RKO (cell line): ENCODE data around the gene C1orf105.
"Not testable (repeated sequence)": the region's sequence is repeated elsewhere in the genome, so short reads cannot be mapped to it uniquely, and the experiment has no call there.

Experiments
- DNase-seq: peaks from one replicate; pipeline ENCODE4 v3.0.0-alpha.2; 2016; ENCODE audit warnings: low spot score

The C1orf105 gene

DNA sequence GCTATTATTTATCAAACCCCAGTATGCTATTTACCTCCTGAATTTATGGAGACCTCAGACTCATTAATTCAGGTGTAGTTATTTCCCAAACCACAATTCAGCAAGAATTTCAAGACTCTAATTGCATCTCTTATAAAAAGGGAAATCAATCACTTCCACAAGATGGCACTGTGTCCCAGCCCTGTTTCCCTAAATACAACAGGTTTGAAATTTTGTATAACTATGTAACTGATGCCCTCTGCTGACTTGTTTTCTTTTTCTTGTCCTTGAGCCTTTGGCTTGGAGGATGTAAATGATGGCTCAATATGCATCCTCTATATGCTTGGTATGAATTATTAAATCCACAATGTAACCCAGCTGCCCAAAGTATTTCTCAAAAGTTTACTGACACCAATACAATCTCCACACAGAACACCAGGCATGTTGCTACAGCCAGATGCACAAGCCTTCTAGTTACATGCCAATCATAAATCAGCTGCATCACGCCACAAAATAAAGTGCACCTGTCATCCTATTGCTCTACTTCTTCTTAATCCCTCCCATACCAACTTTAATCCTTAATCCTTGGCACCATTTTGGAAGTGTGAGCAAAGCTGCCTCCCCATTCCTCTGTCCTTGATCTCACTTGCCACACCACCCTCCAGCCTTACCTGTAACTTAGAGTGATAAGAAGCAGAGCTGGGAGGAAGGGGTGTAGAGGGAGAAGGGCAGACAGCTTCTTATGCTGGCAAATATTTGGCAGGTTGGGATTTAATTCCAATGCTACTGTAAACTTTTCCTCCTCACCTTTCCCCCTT lies 9.0 kb downstream of the C1orf105 start:
- DNase-seq, result peak; percentile 70

DNA sequence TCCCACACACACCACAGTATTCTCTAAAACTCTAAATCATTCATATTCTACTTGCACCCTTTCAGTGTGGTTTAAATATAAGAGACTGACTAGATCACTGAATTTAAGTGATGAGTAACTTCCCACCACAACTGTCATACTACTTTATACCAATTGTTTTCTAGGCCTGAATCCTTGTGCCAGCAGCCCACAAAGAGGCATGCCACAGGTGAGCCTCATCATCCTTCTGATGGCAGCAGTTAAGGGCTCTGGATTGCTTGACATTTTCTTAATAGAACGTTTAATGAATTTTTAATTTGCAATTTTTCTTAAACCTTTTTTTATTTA lies 9.6 kb downstream of the C1orf105 start:
- DNase-seq, result no peak

DNA sequence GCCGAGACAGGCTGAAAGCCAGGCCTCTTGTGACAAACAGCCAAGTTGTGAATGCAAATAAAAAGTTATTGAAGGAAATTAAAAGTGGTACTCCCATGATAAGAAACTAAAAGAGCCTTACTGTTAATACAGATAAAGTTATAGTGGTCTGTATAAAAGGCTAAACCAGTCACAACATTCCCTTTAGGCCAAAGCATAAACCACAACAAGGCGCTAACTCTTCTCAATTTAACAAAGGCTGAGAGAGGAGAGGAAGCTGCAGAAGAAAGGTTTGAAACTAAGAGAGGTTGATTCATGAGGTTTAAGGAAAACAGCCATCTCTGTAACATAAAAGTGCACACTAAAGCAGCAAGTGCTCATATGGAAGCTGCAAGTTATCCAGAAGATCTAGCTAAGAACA lies 10.7 kb downstream of the C1orf105 start:
- no peak for DNase-seq

DNA sequence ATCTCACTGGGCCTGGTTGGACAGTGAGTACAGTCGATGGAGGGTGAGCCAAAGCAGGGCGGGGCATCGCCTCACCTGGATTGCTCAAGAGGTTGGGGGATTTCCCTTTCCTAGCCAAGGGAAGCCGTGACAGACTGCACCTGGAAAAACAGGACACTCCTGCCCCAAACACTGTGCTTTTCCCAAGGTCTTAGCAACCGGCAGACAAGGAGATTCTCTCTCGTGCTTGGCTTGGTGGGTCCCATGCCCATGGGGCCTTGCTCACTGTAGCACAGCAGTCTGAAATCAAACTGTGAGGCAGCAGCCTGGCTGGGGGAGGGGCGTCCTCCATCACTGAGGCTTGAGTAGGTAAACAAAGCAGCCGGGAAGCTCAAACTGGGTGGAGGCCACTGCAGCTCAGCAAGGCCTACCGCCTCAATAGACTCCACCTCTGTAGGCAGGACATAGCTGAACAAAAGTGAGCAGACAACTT lies 11.3 kb downstream of the C1orf105 start:
- DNase-seq, result no peak

DNA sequence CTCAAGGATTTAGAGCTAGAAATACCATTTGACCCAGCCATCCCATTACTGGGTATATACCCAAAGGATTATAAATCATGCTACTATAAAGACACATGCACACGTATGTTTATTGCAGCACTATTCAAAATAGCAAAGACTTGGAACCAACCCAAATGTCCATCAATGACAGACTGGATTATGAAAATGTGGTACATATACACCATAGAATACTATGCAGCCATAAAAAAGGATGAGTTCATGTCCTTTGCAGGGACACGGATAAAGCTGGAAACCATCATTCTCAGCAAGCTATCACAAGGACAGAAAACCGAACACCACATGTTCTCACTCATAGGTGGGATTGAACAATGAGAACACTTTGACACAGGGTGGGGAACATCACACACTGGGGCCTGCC lies 16.7 kb downstream of the C1orf105 start:
- not testable (repeated sequence) for DNase-seq

DNA sequence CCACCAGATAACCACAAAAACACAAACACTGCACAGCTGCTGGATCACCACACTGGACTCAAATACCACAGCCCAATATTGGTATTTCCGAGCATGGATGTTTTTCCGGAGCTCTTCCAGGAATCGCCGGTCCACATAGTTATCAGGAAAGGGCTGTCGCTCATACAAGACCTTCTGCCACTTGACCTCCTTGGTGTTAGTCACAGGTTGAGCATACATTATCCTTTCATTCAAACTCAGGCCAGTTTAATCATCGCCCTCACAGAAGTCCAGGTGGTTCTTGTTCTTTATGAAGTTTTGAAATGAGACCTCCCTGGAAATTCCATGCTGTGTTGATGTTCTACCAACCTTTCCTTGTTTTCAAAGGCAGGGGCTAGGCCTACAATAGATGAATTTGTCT lies 21.9 kb downstream of the C1orf105 start:
- peak; percentile 14 for DNase-seq

DNA sequence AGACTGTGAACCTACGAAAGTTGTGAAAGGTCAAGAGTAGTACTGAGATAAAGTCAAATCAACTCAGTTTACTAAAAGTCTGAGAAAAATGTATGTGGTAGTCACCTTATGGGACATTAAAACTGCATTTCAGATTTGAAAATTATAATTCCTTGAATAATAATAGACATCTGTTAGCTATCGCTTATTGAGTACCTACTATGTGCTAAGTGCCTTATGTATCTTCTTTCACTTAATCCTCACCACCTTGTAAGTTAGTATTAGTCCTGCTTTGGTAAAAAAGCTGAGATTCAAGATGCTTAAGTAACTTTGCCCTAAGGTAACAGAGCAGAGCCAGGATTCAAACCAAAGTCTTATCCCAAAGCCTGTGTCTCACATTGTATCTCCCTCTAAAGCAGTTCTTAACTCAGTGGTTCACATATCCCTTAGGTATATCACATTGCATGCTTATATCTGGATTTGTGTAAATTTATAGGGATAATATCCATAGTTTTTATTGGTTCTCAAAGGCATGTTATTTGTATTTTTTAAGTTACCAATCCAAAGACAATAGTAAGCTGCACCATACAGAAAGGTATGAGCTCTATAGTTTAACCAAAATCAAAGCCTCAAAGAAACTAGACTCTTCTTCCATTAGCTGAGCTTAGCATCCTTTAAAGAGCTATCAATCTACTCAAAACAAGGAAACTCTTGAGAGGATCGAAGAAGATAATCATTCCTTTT lies 22.5 kb downstream of the C1orf105 start:
- DNase-seq, result no peak

DNA sequence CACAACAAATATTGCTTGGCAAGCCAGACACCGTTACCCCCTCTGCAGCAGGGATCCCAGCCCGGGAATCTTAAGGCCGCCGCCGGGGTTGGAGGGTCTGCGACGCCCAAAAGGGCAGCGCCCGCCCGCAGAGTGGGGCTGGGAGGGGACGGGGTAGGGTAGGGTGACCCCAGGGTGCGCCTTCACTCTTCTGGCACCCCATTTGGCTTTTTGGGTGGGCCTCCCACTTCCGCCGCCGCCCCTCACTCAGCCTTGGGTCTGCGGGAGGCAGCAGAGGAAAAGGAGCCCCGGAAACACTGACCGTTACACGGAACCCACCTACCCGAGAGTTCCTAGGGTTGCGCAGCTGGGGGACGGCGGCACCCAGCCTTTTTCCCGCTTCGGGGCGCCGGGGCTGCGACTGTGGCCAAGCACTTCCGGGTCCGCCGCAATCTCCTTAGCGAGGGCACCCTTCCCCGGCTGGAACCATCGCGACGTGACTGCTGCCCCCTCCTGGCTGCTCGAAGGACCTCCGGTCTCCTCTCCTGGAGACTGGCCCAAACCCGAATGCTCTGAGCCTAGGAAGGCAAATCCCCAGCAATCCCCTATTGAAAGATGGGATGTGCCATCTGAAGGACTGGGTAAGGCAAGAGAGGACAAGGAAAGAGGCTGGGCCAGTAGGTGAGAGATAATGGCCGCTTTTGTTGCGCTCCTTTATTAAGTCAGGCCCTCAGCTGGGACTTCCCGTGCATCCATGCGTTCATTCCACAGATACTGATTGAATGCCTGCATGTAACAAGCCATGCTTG lies 23.4 kb downstream of the C1orf105 start, which contains the start of gene PIGC:
PIGC (minus strand) TSS at position 404 of the 788 bp plus-strand sequence. CDS start 1,447 bp downstream, outside the sequence.
- DNase-seq, result peak; percentile 92

DNA sequence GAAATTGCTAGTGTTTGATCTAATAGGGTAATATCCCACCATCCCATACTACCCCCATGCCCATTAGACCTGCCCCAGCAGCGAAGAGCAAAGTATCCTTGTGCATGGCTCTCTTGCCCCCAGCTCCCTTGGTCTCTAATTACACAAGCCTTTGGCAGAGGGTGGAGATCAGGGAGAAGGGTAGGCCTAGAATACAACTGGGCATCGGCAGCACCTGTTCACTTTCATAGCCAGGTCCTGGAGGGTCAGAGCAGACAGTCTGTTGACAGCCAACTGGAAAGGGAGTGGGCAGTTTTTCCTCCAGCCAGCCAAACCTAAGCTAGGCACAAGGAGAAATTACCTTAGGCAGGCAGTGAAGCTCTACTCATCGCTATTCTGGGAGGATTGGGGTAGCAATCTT lies 26.1 kb downstream of the C1orf105 start:
- no peak for DNase-seq

DNA sequence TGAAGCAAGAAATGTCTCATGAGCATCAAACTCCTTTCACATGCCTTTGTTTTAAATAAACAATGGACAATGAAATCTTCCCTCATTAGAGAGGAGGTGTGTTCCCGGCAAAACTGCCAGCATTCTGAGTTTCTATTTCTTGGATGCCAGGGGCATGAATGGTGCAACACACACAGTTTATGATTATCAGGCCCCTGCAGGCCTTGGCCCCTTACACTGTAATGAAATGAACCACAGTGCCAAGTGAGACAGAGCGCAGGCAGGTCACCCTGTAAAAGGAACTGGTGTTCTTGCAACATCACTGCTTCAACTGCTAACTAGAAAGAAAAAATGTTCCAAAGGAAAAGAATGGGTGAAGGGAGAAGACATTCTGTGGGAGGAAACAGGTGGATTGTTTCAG lies 27.2 kb downstream of the C1orf105 start:
- no peak for DNase-seq

DNA sequence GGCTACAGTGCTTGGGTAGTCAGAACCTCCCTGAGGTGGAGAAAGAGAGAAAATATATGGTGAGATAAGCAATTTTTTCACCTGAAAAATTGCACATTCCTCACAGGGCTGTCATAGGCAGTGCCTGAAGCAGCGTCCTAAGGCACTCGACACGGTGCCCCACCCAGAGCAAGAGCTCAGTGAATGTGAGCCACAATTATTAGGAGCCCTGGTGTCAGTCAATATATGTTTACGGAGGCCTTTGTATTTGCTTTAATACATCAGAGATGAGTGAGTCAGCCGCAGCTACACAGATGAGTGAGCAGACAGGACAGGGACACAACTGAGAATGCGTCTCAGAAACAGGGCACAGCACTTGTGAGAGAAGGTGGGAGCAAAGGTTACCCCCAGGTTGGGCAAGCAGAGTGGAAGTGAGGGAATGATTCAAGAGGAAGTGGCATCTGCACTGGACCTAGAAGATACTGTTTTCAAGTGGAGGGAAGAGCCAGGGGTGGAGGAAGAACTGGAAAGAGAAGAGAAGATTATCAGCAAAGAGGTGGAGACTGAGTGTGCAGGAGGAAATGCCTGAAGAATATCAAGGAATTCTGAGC lies 28.6 kb downstream of the C1orf105 start:
- no peak for DNase-seq

DNA sequence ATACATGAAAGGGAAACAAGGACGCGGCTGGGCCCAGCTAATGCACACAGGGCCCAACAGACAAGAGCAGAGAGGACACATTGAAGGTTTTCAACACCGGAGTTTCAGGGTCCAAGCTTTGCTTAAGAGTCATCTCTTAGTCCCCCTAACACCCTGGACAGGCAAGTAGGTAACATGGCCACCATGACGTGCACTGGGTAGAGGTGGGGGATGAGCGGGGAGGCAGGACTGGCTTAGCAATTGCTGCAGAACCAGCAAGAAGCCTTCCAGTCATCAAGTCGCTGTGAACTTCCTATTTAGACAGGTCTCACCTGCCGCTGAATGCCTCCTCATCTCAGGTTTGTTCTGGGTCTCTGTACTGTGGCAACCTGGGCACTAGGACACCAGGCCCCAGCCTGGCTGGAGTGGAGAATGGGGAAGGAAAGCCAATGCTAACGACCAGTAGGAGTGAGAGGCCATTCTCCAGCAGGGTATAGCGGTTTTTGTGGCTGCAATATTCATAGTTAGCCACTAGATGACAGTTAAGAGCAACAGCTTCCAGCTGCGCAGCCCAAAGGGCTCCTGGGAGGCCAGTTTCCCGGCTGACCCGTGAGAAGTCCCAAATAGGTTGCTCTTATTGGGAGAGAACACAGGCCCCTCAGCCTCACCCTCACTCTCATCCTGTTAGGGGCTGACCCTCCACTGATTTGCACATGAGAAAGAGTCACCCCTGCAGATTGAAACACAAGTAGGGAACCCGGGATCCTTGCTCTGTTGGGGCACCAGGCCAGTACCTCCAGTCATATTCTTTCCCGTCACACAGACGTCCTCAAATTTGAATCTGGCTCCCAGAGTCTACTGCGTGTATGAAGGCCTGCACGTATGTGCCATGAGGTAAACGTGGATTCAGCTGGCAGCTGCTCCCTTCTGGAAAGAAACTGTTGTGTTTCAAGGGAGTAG lies 29.4 kb downstream of the C1orf105 start:
- DNase-seq, result peak; percentile 61

DNA sequence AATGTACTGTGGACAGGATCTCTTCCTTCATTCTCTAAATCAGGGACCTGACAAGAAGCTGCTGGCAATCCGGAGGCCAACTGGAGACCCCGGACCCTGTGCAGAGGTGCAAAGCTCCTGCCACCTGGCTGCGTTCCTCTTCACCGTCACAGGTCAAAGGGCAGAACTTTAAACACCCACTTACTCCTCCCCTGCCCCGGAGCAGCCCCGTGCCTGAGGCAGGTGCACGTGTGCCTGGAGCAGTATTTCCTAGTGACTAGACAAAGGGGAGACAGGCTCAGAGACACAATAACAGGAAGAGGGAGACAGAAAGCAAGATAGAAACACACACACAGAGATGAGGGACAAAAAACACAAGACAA lies 30.0 kb downstream of the C1orf105 start:
- no peak for DNase-seq

DNA sequence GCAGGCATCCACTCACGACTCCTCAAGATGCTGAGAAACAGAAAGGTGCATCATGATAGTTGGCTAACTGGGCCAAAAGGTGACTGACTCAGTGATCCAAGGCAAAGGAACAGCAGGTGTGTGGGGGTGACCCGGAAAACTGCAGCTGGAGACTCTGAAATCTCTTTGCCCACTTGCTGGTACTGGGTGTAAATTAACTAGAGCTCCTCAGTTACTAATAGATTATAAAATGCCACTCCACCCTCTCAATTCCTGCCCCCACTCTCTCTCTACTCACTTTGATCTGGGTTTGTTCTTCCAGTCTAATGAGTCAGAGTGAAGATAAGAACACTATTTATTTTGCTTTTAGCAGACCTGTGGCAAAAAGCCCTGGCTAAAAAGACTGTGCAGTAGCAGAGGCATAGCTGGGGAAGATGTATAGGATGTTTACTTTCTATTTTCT lies 30.5 kb downstream of the C1orf105 start:
- DNase-seq, result no peak

DNA sequence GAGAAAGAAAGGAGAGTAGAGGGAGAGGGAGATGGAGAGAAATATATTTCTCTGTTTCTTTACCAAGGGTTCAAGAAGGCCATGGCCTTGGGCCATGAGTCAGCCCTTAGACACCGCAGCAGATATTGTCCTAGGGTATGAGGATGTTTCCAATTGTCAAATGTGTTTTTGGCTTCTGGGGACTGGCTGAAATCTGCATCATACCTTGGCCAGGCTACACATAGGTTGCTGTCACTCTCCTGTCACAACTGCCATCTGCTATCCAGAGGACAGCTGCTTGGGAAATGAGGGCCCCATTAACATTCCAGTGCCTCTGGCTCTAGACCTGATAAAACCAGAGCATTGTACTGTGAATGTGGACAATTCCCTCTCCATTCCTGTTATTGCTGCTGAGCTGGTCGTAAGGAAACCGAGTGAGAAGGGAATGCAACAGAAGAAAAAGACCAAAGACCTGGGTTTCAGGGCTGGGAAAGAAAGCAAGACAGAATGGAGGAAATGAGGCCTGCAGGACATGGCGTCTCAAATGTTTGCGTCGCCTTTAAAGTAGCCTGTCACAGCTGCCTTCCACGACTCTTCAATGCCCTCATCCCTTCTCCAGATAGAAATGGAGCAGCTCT lies 32.2 kb downstream of the C1orf105 start:
- DNase-seq, result no peak

DNA sequence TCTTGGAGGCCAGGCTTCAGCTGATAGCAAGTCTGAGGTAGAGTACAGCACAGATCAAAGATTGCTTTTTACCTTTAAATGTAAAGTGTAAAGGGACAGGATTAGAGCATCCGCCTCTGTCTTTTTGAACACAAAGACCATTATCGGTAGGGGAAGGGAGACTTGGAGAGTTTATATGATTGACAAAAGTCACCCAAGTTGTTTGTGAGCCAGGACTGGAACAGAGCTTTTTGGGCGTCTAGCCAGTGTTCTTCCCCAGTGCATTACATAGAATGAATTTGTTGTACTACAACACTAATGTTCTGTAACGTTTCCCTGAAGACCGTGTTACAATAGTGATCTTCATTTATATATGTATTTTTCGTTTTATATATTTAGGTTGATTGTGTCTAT lies 32.7 kb downstream of the C1orf105 start:
- DNase-seq, result no peak

DNA sequence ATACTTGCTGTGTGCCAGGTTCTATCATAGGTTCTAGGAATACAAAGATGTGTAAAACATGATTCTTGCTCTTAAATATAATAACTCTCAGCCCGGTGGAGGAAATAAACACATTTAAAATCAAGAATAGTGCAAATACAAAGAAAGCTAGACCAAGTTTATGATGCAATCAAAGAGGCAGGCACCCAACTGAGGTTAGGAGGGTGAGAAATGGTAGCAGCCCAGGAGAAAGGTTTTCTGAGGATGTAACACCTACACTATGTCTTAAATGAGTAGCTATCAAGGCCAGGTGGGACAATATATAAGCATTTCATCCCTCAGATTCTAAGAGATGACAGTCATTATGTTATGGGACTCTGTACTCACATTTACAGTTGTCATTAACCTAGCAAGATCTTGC lies 33.1 kb downstream of the C1orf105 start:
- DNase-seq, result no peak

DNA sequence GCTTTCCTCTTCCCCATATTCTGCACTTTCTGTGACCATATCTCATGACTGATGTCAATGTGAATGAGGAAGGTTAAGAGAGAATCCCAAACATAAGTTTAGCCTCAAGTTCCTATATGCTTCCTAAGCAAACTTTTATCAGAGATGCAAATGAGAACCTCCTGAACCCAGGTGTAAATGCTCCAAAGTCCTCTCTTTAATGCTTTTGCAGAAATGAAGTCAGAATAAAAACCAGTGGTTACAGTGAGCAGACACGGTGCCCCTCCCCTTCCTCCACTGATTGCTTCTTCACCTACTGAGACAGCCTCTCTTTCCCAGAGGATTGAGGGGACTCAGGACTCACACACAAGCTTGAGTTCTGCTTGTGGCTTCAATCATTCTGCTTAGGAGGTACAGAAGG lies 35.0 kb downstream of the C1orf105 start:
- DNase-seq, result no peak

DNA sequence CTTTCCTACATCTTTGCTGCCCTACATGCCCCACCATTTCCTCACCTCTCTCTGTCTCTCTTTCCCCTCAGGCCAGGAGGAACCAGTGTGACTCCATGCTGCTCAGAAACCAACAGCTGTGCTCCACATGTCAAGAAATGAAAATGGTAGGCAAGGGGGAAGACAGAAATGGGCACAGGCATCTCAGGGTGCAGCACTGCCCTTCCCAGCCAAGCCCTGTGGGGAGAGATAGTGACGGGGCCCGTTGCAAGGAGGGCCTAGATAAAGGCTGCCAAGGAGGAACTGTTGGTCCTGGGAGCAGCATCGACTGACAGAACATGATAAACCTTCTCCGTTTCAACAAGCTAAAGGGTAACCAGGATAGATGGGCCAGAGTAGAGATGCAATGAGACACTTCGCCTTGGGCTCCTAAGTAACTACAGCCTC lies 35.9 kb downstream of the C1orf105 start:
- no peak for DNase-seq

DNA sequence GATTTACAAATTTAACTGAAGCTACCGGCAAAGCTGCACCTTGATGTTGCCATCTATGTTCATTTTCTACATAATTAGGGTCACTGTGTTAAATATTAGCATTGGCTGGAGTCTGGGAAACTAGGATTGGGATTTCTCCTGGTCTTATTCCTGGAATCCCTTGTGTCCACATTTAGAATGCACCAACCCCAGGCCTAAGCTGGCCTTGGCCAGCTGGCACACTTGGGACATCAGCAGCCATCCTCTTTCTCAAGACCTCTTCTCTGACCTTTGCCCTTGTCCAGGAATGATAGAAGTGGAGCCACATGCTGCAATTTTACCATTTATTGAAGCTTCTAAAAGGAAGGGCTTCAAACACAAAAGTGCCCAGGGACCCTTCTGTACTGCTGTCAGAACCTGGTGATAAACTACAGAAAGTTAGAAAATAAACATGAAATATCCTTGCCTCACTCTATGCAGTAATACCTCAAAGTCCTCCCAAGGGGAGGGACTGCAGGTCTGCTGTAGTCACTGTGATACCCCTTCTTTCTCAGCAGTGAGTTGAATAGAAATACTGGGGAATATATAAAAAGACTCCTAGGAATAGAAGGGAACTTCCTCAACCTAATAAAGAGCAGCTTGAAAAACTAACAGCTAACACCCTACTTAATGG lies 37.1 kb downstream of the C1orf105 start:
- no peak for DNase-seq
